H9 (cell line): Measurements from ENCODE around the gene CETN1. TPM values are rescaled to one million over a fixed set of nuclear protein-coding genes. Genes with fewer than 3 reads are reported as not detected.

Source experiments
- DNase-seq: peaks from one replicate; pipeline ENCODE4 v3.0.0-alpha.2; 2017
- H2AFZ ChIP-seq: one replicate; pipeline ENCODE4 v1.6.1; 2013; ENCODE audit warnings: mild to moderate bottlenecking, low read length, control low read depth, moderate library complexity
- H2AK5ac ChIP-seq: 2 replicates; pipeline ENCODE4 v1.6.1; 2013; ENCODE audit warnings: low read length, control low read depth, mixed read lengths; ENCODE audit not compliant: insufficient read length
- H2BK120ac ChIP-seq: one replicate; pipeline ENCODE4 v1.6.1; 2013; ENCODE audit warnings: low read depth, mild to moderate bottlenecking, low read length, control low read depth, inconsistent platforms; ENCODE audit not compliant: poor library complexity, severe bottlenecking
- H2BK12ac ChIP-seq: 2 replicates; pipeline ENCODE4 v1.6.1; 2013; ENCODE audit warnings: low read length, control low read depth, mixed read lengths, low read depth; ENCODE audit not compliant: insufficient read length
- H2BK15ac ChIP-seq: 2 replicates; pipeline ENCODE4 v1.6.1; 2013; ENCODE audit warnings: low read depth, low read length, control low read depth
- H2BK20ac ChIP-seq: one replicate; pipeline ENCODE4 v1.6.1; 2013; ENCODE audit warnings: low read depth, mild to moderate bottlenecking, low read length, control low read depth, inconsistent platforms; ENCODE audit not compliant: poor library complexity, severe bottlenecking
- H2BK5ac ChIP-seq: 2 replicates; pipeline ENCODE4 v1.6.1; 2013; ENCODE audit warnings: low read length, control low read depth, mixed read lengths; ENCODE audit not compliant: insufficient read length
- H3K14ac ChIP-seq: 2 replicates; pipeline ENCODE4 v1.6.1; 2013; ENCODE audit warnings: low read length, control low read depth; ENCODE audit not compliant: insufficient read depth
- H3K18ac ChIP-seq: 2 replicates; pipeline ENCODE4 v1.6.1; 2013; ENCODE audit warnings: low read depth, mild to moderate bottlenecking, mixed read lengths, low read length, control low read depth; ENCODE audit not compliant: insufficient read length
- H3K23ac ChIP-seq: 2 replicates; pipeline ENCODE4 v1.6.1; 2013; ENCODE audit warnings: low read length, control low read depth, mixed read lengths, low read depth; ENCODE audit not compliant: insufficient read length
- H3K23me2 ChIP-seq: 2 replicates; pipeline ENCODE4 v1.6.1; 2013; ENCODE audit warnings: low read depth, mild to moderate bottlenecking, mixed read lengths, low read length, control low read depth; ENCODE audit not compliant: insufficient read length, poor library complexity, severe bottlenecking
- H3K27ac ChIP-seq: 2 replicates; pipeline ENCODE4 v1.5.1; 2013; ENCODE audit warnings: low read length, control low read depth, mixed read lengths, low read depth; ENCODE audit not compliant: insufficient read length
- H3K27me3 ChIP-seq: 2 replicates; pipeline ENCODE4 v1.6.1; 2013; ENCODE audit warnings: low read length, control low read depth, inconsistent platforms; ENCODE audit not compliant: insufficient read depth
- H3K4ac ChIP-seq: 2 replicates; pipeline ENCODE4 v1.6.1; 2013; ENCODE audit warnings: low read depth, mild to moderate bottlenecking, control low read depth, inconsistent platforms, low read length, moderate library complexity
- H3K4me1 ChIP-seq: 2 replicates; pipeline ENCODE4 v1.6.1; 2013; ENCODE audit warnings: low read length, control low read depth, inconsistent platforms; ENCODE audit not compliant: insufficient read depth
- H3K4me2 ChIP-seq: 2 replicates; pipeline ENCODE4 v1.6.1; 2013; ENCODE audit warnings: low read length, control low read depth, mixed read lengths; ENCODE audit not compliant: insufficient read length, insufficient read depth
- H3K56ac ChIP-seq: 2 replicates; pipeline ENCODE4 v1.6.1; 2013; ENCODE audit warnings: low read depth, mild to moderate bottlenecking, mixed read lengths, low read length, control low read depth; ENCODE audit not compliant: insufficient read length
- H3K79me1 ChIP-seq: 2 replicates; pipeline ENCODE4 v1.6.1; 2013; ENCODE audit warnings: low read depth, mild to moderate bottlenecking, moderate library complexity, low read length, control low read depth, inconsistent platforms; ENCODE audit not compliant: insufficient read depth, poor library complexity, severe bottlenecking
- H3K79me2 ChIP-seq: 2 replicates; pipeline ENCODE4 v1.6.1; 2013; ENCODE audit warnings: low read length, control low read depth, inconsistent platforms; ENCODE audit not compliant: insufficient read depth
- H3K9ac ChIP-seq: 2 replicates; pipeline ENCODE4 v1.6.1; 2013; ENCODE audit warnings: low read length, control low read depth, mixed read lengths; ENCODE audit not compliant: insufficient read length; ENCODE audit errors: extremely low read depth
- H3K9me3 ChIP-seq: one replicate; pipeline ENCODE4 v1.6.1; 2013; ENCODE audit warnings: low read depth, low read length, inconsistent platforms; ENCODE audit not compliant: control insufficient read depth
- H3T11ph ChIP-seq: one replicate; pipeline ENCODE4 v1.6.1; 2013; ENCODE audit warnings: mild to moderate bottlenecking, low read length, control low read depth, inconsistent platforms
- H4K20me1 ChIP-seq: one replicate; pipeline ENCODE4 v1.6.1; 2013; ENCODE audit not compliant: control insufficient read depth, insufficient read length, insufficient read depth
- H4K5ac ChIP-seq: 2 replicates; pipeline ENCODE4 v1.6.1; 2013; ENCODE audit warnings: low read depth, mild to moderate bottlenecking, mixed read lengths, low read length, control low read depth; ENCODE audit not compliant: insufficient read length
- H4K8ac ChIP-seq: replicated peaks from 2 replicates; pipeline ENCODE4 v1.6.1; 2013; ENCODE audit warnings: low read length, control low read depth, mixed read lengths, low read depth; ENCODE audit not compliant: insufficient read length
- H4K91ac ChIP-seq: 2 replicates; pipeline ENCODE4 v1.6.1; 2013; ENCODE audit warnings: low read depth, mild to moderate bottlenecking, moderate library complexity, mixed read lengths, low read length, control low read depth; ENCODE audit not compliant: insufficient read length
- H3K27ac Mint-ChIP-seq, 3 experiments: 2 replicates in 2 of 3; 3 replicates in 1 of 3; pipeline ENCODE4 v1.8.0; 2020 to 2021; ENCODE audit warnings: mixed read lengths in 3 of 3, mild to moderate bottlenecking in 1 of 3, moderate library complexity in 1 of 3
- H3K27me3 Mint-ChIP-seq: 2 replicates; pipeline ENCODE4 v1.8.0; 2021; ENCODE audit warnings: low read depth, mild to moderate bottlenecking, moderate library complexity, mixed read lengths
- H3K36me3 Mint-ChIP-seq, 3 experiments: 2 replicates in 2 of 3; 3 replicates in 1 of 3; pipeline ENCODE4 v1.8.0; 2020 to 2021; ENCODE audit warnings: low read depth in 3 of 3, mixed read lengths in 3 of 3; ENCODE audit not compliant: insufficient read depth in 1 of 3
- H3K4me1 Mint-ChIP-seq, 2 experiments: 2 replicates each; pipeline ENCODE4 v1.8.0; 2020; ENCODE audit warnings: mixed read lengths in 2 of 2
- H3K4me3 Mint-ChIP-seq, 2 experiments: 2 replicates in 1 of 2; 3 replicates in 1 of 2; pipeline ENCODE4 v1.8.0; 2020 to 2021; ENCODE audit warnings: mild to moderate bottlenecking in 2 of 2, mixed read lengths in 2 of 2, moderate library complexity in 1 of 2
- H3K9me3 Mint-ChIP-seq, 2 experiments: 2 replicates in 1 of 2; 3 replicates in 1 of 2; pipeline ENCODE4 v1.8.0; 2020; ENCODE audit warnings: mild to moderate bottlenecking in 2 of 2, mixed read lengths in 2 of 2, moderate library complexity in 1 of 2
- CTCF ChIP-seq: fragments of 200-600 bp; sonication (generic); conservative IDR thresholded peaks from 3 replicates; pipeline ENCODE4 v1.8.0; 2021; ENCODE audit warnings: antibody characterized with exemption, mild to moderate bottlenecking
- WGBS: extraction: QIAGEN DNeasy Blood & Tissue Kit; methylation state at CpG from one replicate; pipeline ENCODE4 v1.1.7; 2013; ENCODE audit warnings: missing lambda C conversion rate, low lambda C conversion rate, mixed read lengths; ENCODE audit not compliant: insufficient read length; ENCODE audit errors: extremely low coverage; 5-methylcytosine and 5-hydroxymethylcytosine counted together
- total RNA-seq: library from RNA; stranded (reverse); gene quantifications from 2 replicates; pipeline ENCODE4 v1.2.1, GENCODE V29; 2021

CETN1 gene
- total RNA-seq, 1 experiment from 2014 or later = not detected

- no peaks in the 10 kb centered on the region; a peak in 1 of 7 replicates for H3K36me3 Mint-ChIP-seq
- no peaks in the 10 kb centered on the region; the same call in 1 of the 2 replicates for H3K27me3 Mint-ChIP-seq
- no peak for TF ChIP-seq CTCF
- H3K4me1 ChIP-seq = no peaks in the 10 kb centered on the region
- H2BK20ac ChIP-seq = no peak overlapping the region
- no peak overlapping the region for H3K4me2 ChIP-seq
- WGBS = no CpG with 5 or more reads among the region's 3 CpGs
- H3T11ph ChIP-seq = no peak overlapping the region
- H3K27me3 ChIP-seq = no peaks in the 10 kb centered on the region
- H2BK120ac ChIP-seq = no peak overlapping the region
- H3K23me2 ChIP-seq = no peaks in the 10 kb centered on the region
- H3K14ac ChIP-seq = no peak overlapping the region
- no peak overlapping the region for H3K23ac ChIP-seq
- H3K27ac ChIP-seq = no peak overlapping the region
- no peak overlapping the region for H2BK5ac ChIP-seq
- no peak overlapping the region; a peak in 1 of 7 replicates for H3K27ac Mint-ChIP-seq
- H2AFZ ChIP-seq = no peak overlapping the region
- no peak overlapping the region for H3K9ac ChIP-seq
- H3K9me3 Mint-ChIP-seq = peaks cover 6 to 10% of the 10 kb centered on the region in 2 experiments; a peak in 4 of 5 replicates
- H3K79me2 ChIP-seq = no peaks in the 10 kb centered on the region
- H3K18ac ChIP-seq = no peak overlapping the region
- DNase-seq = no peak
- no peaks in the 10 kb centered on the region for H3K4me1 Mint-ChIP-seq
- no peaks in the 10 kb centered on the region for H4K20me1 ChIP-seq
- H2BK12ac ChIP-seq = no peak overlapping the region
- H4K91ac ChIP-seq = no peak overlapping the region
- no peak overlapping the region for H2BK15ac ChIP-seq
- no peak overlapping the region for H4K5ac ChIP-seq
- no peak overlapping the region for H3K4ac ChIP-seq
- no peak overlapping the region for H2AK5ac ChIP-seq
- no peak overlapping the region for H3K56ac ChIP-seq
- H4K8ac ChIP-seq = no peak overlapping the region
- no peaks in the 10 kb centered on the region for H3K9me3 ChIP-seq
- no peaks in the 10 kb centered on the region for H3K79me1 ChIP-seq
- no peak overlapping the region for H3K4me3 Mint-ChIP-seq
Measured at GRCh38 chr18:549967-550366, 30.2 kb upstream of the CETN1 start.
